Measurements from ENCODE around the gene ROMO1. TPM values are rescaled to one million over a fixed set of nuclear protein-coding genes. Genes with fewer than 3 reads are reported as not detected.

The ROMO1 gene
- total RNA-seq, 1 donor from 2014 or later: 141 TPM

Other genes with a start within 250 kb of the ROMO1 start
- 19.3 TPM for gene CEP250, start 243.8 kb upstream of the ROMO1 start, total RNA-seq
- not detected for gene C20orf173, start 169.8 kb upstream of the ROMO1 start, total RNA-seq
- gene ERGIC3, start 157.3 kb upstream of the ROMO1 start, total RNA-seq: 138 TPM
- gene SPAG4, start 83.6 kb upstream of the ROMO1 start, total RNA-seq: 2.2 TPM
- gene CPNE1, start 34.5 kb upstream of the ROMO1 start, total RNA-seq: 126 TPM
- 73.4 TPM for gene RBM12, start 34.5 kb upstream of the ROMO1 start, total RNA-seq
- gene NFS1, start 53 bp upstream of the ROMO1 start, total RNA-seq: 23.5 TPM
- gene RBM39, start 42.9 kb downstream of the ROMO1 start, total RNA-seq: 269 TPM
- 59.8 TPM for gene PHF20, start 72.6 kb downstream of the ROMO1 start, total RNA-seq

Measured in mesenteric fat pad (tissue), 1 donor.